B cell (primary cell): ENCODE measurements around the gene GLIS2. TPM values are rescaled to one million over a fixed set of nuclear protein-coding genes. Genes with fewer than 3 reads are reported as not detected.

ENCODE experiments used
- ATAC-seq: fragments of 200-7000 bp; cut with Tn5 transposase; one replicate; pipeline ENCODE4 v1.10.0; 2021; ENCODE audit warnings: low read depth, mild to moderate bottlenecking, moderate number of reproducible peaks, moderate library complexity
- CTCF ChIA-PET: fragments of 350-600 bp; sonication (Branson Sonifier 250); formaldehyde crosslinking; loops from one replicate; lab custom pipeline; 2021; ENCODE audit warnings: antibody characterized with exemption, inconsistent platforms; lab: Charles Lee
- POLR2A ChIA-PET: fragments of 350-600 bp; sonication (Branson Sonifier 250); formaldehyde crosslinking; loops from one replicate; lab custom pipeline; 2021; ENCODE audit warnings: antibody characterized with exemption; lab: Charles Lee
- DNase-seq: peaks from one replicate; pipeline ENCODE4 v3.0.0; 2013
- H2AFZ ChIP-seq: 2 replicates; pipeline ENCODE4 v1.6.1; 2012; ENCODE audit warnings: mild to moderate bottlenecking, low read depth, low read length; ENCODE audit not compliant: insufficient read depth, poor library complexity, severe bottlenecking
- H3K27ac ChIP-seq, 2 donors: 1 replicate in 1 of 2; 2 replicates in 1 of 2; pipeline ENCODE4 v1.5.1; 2012 to 2013; ENCODE audit warnings: low read length in 2 of 2, mild to moderate bottlenecking in 2 of 2, moderate library complexity in 1 of 2
- H3K27me3 ChIP-seq, 4 experiments: fragments of 200-600 bp in 1 of 4; sonication (generic) in 1 of 4; replicated peaks in 1 of 4; 1 replicate in 2 of 4; 2 replicates in 2 of 4; pipeline versions ENCODE4 v1.6.1 to v1.7.0; 2013 to 2016; ENCODE audit warnings: low read length in 3 of 4, mild to moderate bottlenecking in 2 of 4, mixed read lengths in 1 of 4, moderate library complexity in 1 of 4; ENCODE audit not compliant: insufficient read depth in 4 of 4, control insufficient read depth in 3 of 4; ENCODE audit errors: control extremely low read depth in 1 of 4
- H3K36me3 ChIP-seq, 2 experiments: replicated peaks in 1 of 2; 1 replicate in 1 of 2; 2 replicates in 1 of 2; pipeline versions ENCODE4 v1.6.1 to v1.7.1; 2013; ENCODE audit warnings: low read length in 1 of 2; ENCODE audit not compliant: insufficient read depth in 2 of 2, control insufficient read depth in 1 of 2; ENCODE audit errors: control extremely low read depth in 1 of 2, extremely low read depth in 1 of 2
- H3K4me1 ChIP-seq, 2 donors: fragments of 200-600 bp in 1 of 2; sonication (generic) in 1 of 2; 1 replicate in 1 of 2; 2 replicates in 1 of 2; pipeline versions ENCODE4 v1.5.1 to v1.6.1; 2013 to 2017; ENCODE audit warnings: low read length in 2 of 2; ENCODE audit not compliant: control insufficient read depth in 2 of 2, insufficient read depth in 2 of 2
- H3K4me2 ChIP-seq: replicated peaks from 2 replicates; pipeline ENCODE3; 2012; ENCODE audit warnings: mild to moderate bottlenecking, low read depth, low read length; ENCODE audit not compliant: poor library complexity, severe bottlenecking
- H3K4me3 ChIP-seq, 5 experiments: fragments of 200-600 bp in 1 of 5; sonication (generic) in 1 of 5; 1 replicate in 3 of 5; 2 replicates in 2 of 5; pipeline versions ENCODE4 v1.5.1 to v1.7.0; 2011 to 2016; ENCODE audit warnings: low read length in 4 of 5, mild to moderate bottlenecking in 4 of 5, low read depth in 2 of 5, control low read depth in 1 of 5, moderate library complexity in 1 of 5; ENCODE audit not compliant: insufficient read depth in 1 of 5; ENCODE audit errors: control extremely low read depth in 1 of 5, extremely low read depth in 1 of 5
- H3K79me2 ChIP-seq: fragments of 200-600 bp; sonication (generic); one replicate; pipeline ENCODE4 v1.6.0; 2016; ENCODE audit warnings: low read length; ENCODE audit not compliant: control insufficient read depth, insufficient read depth
- H3K9ac ChIP-seq: fragments of 200-600 bp; sonication (generic); 2 replicates; pipeline ENCODE4 v1.6.1; 2017; ENCODE audit warnings: mild to moderate bottlenecking, low read length, moderate library complexity
- H3K9me3 ChIP-seq, 3 donors: one replicate each; pipeline versions ENCODE4 v1.6.1 to v1.7.1; 2013; ENCODE audit warnings: low read length in 2 of 3; ENCODE audit not compliant: control insufficient read depth in 2 of 3, insufficient read depth in 1 of 3; ENCODE audit errors: control extremely low read depth in 1 of 3
- H4K20me1 ChIP-seq: 2 replicates; pipeline ENCODE4 v1.6.0; 2012; ENCODE audit warnings: mild to moderate bottlenecking, low read length; ENCODE audit not compliant: insufficient read depth, control insufficient read depth, poor library complexity, severe bottlenecking
- H3K27ac Mint-ChIP-seq: one replicate; pipeline ENCODE4 v1.8.0; 2021; ENCODE audit warnings: mixed read lengths
- H3K27me3 Mint-ChIP-seq: one replicate; pipeline ENCODE4 v1.8.0; 2021; ENCODE audit warnings: mixed read lengths
- H3K4me1 Mint-ChIP-seq: one replicate; pipeline ENCODE4 v1.8.0; 2021; ENCODE audit warnings: mixed read lengths
- H3K4me3 Mint-ChIP-seq: one replicate; pipeline ENCODE4 v1.8.0; 2021; ENCODE audit warnings: mixed read lengths
- H3K9me3 Mint-ChIP-seq: one replicate; pipeline ENCODE4 v1.8.0; 2022; ENCODE audit warnings: mixed read lengths; ENCODE audit not compliant: insufficient read depth
- EZH2 ChIP-seq: IDR thresholded peaks from 2 replicates; pipeline ENCODE4 v1.6.1; 2012; ENCODE audit warnings: borderline replicate concordance, low read depth, mild to moderate bottlenecking, moderate library complexity, low read length; ENCODE audit not compliant: insufficient read depth, poor library complexity, severe bottlenecking
- WGBS: methylation state at CpG from one replicate; pipeline ENCODE4 v1.1.5; 2013; ENCODE audit warnings: missing lambda C conversion rate; ENCODE audit not compliant: insufficient coverage; 5-methylcytosine and 5-hydroxymethylcytosine counted together
- intact Hi-C: fragments of 100-400 bp; cut with micrococcal nuclease; formaldehyde crosslinking; loops from one replicate; pipeline ENCODE4 v1.10.0; 2022
- polyA plus RNA-seq: library from polyadenylated mRNA; depleted of rRNA; stranded (reverse); fragments of >200 nt; gene quantifications from 2 replicates; pipeline ENCODE4 v1.2.3, GENCODE V29; 2012
- total RNA-seq, 2 donors: library from RNA; stranded (reverse); fragments of 120-200 nt in 1 of 2; gene quantifications; 1 replicate in 1 of 2; 2 replicates in 1 of 2; pipeline versions ENCODE4 v1.2.3 to v1.2.4, GENCODE V29; 2013 to 2022
- TF ChIP-seq, protein P1 (sequence below): fragments of 200-600 bp; IDR thresholded peaks from one replicate; pipeline ENCODE4 v1.8.0; 2022; ENCODE audit warnings: antibody characterized with exemption, mild to moderate bottlenecking

Gene GLIS2
- total and polyA plus RNA-seq, 2 donors (not counting 1 experiment from before 2014, with no cell fraction given) = not detected

DNA sequence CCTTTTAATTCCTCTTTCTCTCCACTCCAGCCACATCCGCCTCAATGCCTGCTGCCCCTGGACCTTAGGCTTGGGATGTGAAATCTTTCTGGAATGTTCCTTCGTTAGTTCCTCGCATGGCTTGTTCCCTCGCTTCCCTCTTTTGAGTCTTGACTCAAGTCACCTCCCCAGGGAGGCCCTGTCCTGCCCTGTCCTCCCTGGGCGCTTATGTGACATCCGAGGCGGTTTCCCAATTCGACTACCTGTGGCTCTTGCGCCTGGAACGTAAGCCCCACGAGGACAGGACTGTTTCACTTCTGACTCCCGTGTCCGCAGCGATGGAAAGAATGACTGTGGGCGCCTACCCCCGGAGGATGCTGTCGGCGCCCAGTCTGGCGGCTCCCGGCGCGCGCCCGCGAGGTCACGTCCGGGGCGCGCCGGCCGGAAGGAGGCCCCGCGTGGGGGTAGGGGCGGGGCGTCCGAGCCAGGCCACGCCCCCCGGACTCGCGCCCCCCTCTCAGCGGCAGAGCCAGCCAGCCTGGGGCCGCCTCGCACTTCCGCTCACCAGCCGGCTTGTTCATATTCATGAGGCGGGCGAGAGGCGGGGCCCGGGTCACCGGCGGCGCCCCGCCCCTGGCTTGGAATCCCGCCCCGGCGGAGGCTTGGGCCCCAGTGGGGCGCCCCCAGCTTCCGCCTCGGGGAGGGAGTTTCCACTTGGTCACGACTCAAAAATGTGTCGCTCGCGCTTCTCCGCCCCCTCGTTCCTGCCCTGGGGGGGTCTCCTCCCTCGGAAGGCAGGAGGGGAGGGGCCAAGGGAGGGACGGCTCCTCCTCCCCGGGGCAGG lies 8.4 kb upstream of the GLIS2 start:
- peak; percentile 86 for ATAC-seq
- no peaks in the 10 kb centered on the region for H3K9me3 Mint-ChIP-seq

More for the DNA sequence above, 8.4 kb upstream of the GLIS2 start:
- peak; percentile 98 for DNase-seq
- ChIA-PET POLR2A (interaction anchor here (0.7 to 1.0 kb wide), 2 partner anchors 15 to 108 kb away, joined by 3 to 4 read pairs; partner anchors contain the start of gene CORO7), CTCF (interaction anchor here (1.4 to 15.7 kb wide), 6 partner anchors 18 to 95 kb away, joined by 4 to 165 read pairs (median 19); partner anchors contain the start of gene TFAP4)
- peaks cover 14 to 38% of the 10 kb centered on the region in 2 donors for H3K4me1 ChIP-seq
- H3K4me3 Mint-ChIP-seq = peak overlapping the region; percentile 96
- peak overlapping the region; percentile 89 to 91 for H3K27ac ChIP-seq
- whole genome bisulfite sequencing = 2% methylated on average over 65 of the region's 68 CpGs
- H3K9ac ChIP-seq = peak overlapping the region; percentile 79
- H3K27me3 ChIP-seq = peaks cover 0 to 2% (median 0%) of the 10 kb centered on the region in 4 experiments
- intact Hi-C loops = loop anchor here (1.0 to 5.0 kb wide), 8 partner anchors 23 to 385 kb away; partner anchors contain the start of genes CDIP1, CORO7, DNAJA3 and NUDT16L1
- TF ChIP-seq, protein P1, sequence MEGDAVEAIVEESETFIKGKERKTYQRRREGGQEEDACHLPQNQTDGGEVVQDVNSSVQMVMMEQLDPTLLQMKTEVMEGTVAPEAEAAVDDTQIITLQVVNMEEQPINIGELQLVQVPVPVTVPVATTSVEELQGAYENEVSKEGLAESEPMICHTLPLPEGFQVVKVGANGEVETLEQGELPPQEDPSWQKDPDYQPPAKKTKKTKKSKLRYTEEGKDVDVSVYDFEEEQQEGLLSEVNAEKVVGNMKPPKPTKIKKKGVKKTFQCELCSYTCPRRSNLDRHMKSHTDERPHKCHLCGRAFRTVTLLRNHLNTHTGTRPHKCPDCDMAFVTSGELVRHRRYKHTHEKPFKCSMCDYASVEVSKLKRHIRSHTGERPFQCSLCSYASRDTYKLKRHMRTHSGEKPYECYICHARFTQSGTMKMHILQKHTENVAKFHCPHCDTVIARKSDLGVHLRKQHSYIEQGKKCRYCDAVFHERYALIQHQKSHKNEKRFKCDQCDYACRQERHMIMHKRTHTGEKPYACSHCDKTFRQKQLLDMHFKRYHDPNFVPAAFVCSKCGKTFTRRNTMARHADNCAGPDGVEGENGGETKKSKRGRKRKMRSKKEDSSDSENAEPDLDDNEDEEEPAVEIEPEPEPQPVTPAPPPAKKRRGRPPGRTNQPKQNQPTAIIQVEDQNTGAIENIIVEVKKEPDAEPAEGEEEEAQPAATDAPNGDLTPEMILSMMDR = no peak
- no peak for TF ChIP-seq EZH2
- peak overlapping the region; percentile 96 for H3K27ac Mint-ChIP-seq
- H3K79me2 ChIP-seq = peaks cover 17% of the 10 kb centered on the region
- peaks cover 0 to 2% (median 0%) of the 10 kb centered on the region in 3 donors for H3K9me3 ChIP-seq
- H3K4me1 Mint-ChIP-seq = peaks cover 35% of the 10 kb centered on the region
- H3K27me3 Mint-ChIP-seq = no peaks in the 10 kb centered on the region
- H4K20me1 ChIP-seq = no peaks in the 10 kb centered on the region
- peak overlapping the region; percentile 90 for H3K4me2 ChIP-seq
- peak overlapping the region; percentile 58 to 95 (median 72) for H3K4me3 ChIP-seq
- H3K36me3 ChIP-seq = no peaks in the 10 kb centered on the region
- H2AFZ ChIP-seq = peak overlapping the region; percentile 86
